IMR-90 (cell line): ENCODE results near the gene ROBO1. TPM values are rescaled to one million over a fixed set of nuclear protein-coding genes. Genes with fewer than 3 reads are reported as not detected.
A peak's percentile ranks its signal among the peaks of the same experiment; 100 is the strongest.

Experiments used
- ATAC-seq: fragments of 200-7000 bp; cut with Tn5 transposase; 2 replicates; pipeline ENCODE4 v1.9.1; 2020; ENCODE audit warnings: low read depth, mild to moderate bottlenecking, moderate library complexity
- BruUV-seq: library from RNA; stranded (reverse); fragments of 400-500 nt; replicated peaks from 2 replicates; lab custom pipeline; 2021; lab: Mats Ljungman, UMichigan
- CTCF ChIA-PET: fragments of 300-600 bp; formaldehyde crosslinking; extraction: SDS; loops from one replicate; lab custom pipeline; 2021; ENCODE audit warnings: antibody characterized with exemption; lab: Yijun Ruan, JAX
- POLR2A ChIA-PET: fragments of 300-600 bp; sonication (Branson Sonifier 250); formaldehyde crosslinking; loops from one replicate; lab custom pipeline; 2022; ENCODE audit warnings: antibody characterized with exemption; ENCODE audit not compliant: unreplicated experiment; lab: Charles Lee
- DNase-seq: peaks from one replicate; pipeline ENCODE4 v3.0.0; 2013
- H2AFZ ChIP-seq: replicated peaks from 2 replicates; pipeline ENCODE3; 2013; ENCODE audit warnings: low read length, mild to moderate bottlenecking; ENCODE audit not compliant: poor library complexity
- H2AK5ac ChIP-seq: 2 replicates; pipeline ENCODE4 v1.6.1; 2013; ENCODE audit warnings: low read depth, low read length, inconsistent platforms
- H2AK9ac ChIP-seq: replicated peaks from 2 replicates; pipeline ENCODE3; 2013; ENCODE audit warnings: mild to moderate bottlenecking, low read depth, low read length, moderate library complexity; ENCODE audit not compliant: poor library complexity
- H2BK120ac ChIP-seq: 2 replicates; pipeline ENCODE4 v1.6.1; 2013; ENCODE audit warnings: low read depth, low read length, inconsistent platforms
- H2BK15ac ChIP-seq: 3 replicates; pipeline ENCODE4 v1.6.1; 2013; ENCODE audit warnings: low read depth, low read length, inconsistent platforms
- H2BK20ac ChIP-seq: 2 replicates; pipeline ENCODE4 v1.6.1; 2013; ENCODE audit warnings: low read depth, mild to moderate bottlenecking, inconsistent platforms, low read length, moderate library complexity
- H2BK5ac ChIP-seq: 2 replicates; pipeline ENCODE4 v1.6.1; 2013; ENCODE audit warnings: mild to moderate bottlenecking, low read depth, low read length, inconsistent platforms; ENCODE audit not compliant: poor library complexity, severe bottlenecking
- H3K14ac ChIP-seq: replicated peaks from 2 replicates; pipeline ENCODE4 v1.6.1; 2013; ENCODE audit warnings: low read depth, low read length, inconsistent platforms
- H3K18ac ChIP-seq: 2 replicates; pipeline ENCODE4 v1.6.1; 2013; ENCODE audit warnings: low read depth, low read length, control low read depth
- H3K23ac ChIP-seq: 2 replicates; pipeline ENCODE4 v1.6.1; 2013; ENCODE audit warnings: low read depth, low read length, inconsistent platforms
- H3K27ac ChIP-seq: 2 replicates; pipeline ENCODE4 v1.5.1; 2013; ENCODE audit warnings: mild to moderate bottlenecking, control low read depth, low read length; ENCODE audit not compliant: insufficient read depth
- H3K27me3 ChIP-seq: 2 replicates; pipeline ENCODE4 v1.6.1; 2013; ENCODE audit warnings: low read length; ENCODE audit not compliant: control insufficient read depth, insufficient read depth
- H3K36me3 ChIP-seq: 2 replicates; pipeline ENCODE4 v1.6.1; 2013; ENCODE audit warnings: low read length, mixed read lengths; ENCODE audit not compliant: control insufficient read depth, insufficient read depth
- H3K4ac ChIP-seq: 2 replicates; pipeline ENCODE4 v1.6.1; 2013; ENCODE audit warnings: low read depth, low read length, inconsistent platforms
- H3K4me1 ChIP-seq: 2 replicates; pipeline ENCODE4 v1.6.1; 2013; ENCODE audit warnings: low read length, mixed read lengths; ENCODE audit not compliant: control insufficient read depth, insufficient read depth
- H3K4me2 ChIP-seq: 2 replicates; pipeline ENCODE4 v1.6.1; 2013; ENCODE audit warnings: low read depth, mild to moderate bottlenecking, control low read depth, low read length, moderate library complexity
- H3K4me3 ChIP-seq: 2 replicates; pipeline ENCODE4 v1.5.1; 2013; ENCODE audit warnings: low read depth, mild to moderate bottlenecking, control low read depth, low read length, moderate library complexity; ENCODE audit not compliant: insufficient read depth
- H3K56ac ChIP-seq: 2 replicates; pipeline ENCODE4 v1.6.1; 2013; ENCODE audit warnings: low read length, inconsistent platforms; ENCODE audit not compliant: insufficient read depth; ENCODE audit errors: extremely low read depth
- H3K79me1 ChIP-seq, 2 experiments: 2 replicates each; pipeline ENCODE4 v1.6.1; 2013; ENCODE audit warnings: low read length in 2 of 2, inconsistent platforms in 1 of 2, low read depth in 1 of 2
- H3K9ac ChIP-seq: 2 replicates; pipeline ENCODE4 v1.6.1; 2013; ENCODE audit warnings: low read depth, low read length, control low read depth
- H3K9me1 ChIP-seq: 2 replicates; pipeline ENCODE4 v1.6.1; 2013; ENCODE audit warnings: low read length, inconsistent platforms; ENCODE audit not compliant: insufficient read depth
- H3K9me3 ChIP-seq: 2 replicates; pipeline ENCODE4 v1.6.1; 2013; ENCODE audit warnings: low read length; ENCODE audit not compliant: control insufficient read depth, insufficient read depth
- H4K20me1 ChIP-seq: 2 replicates; pipeline ENCODE4 v1.6.1; 2013; ENCODE audit warnings: low read length, inconsistent platforms; ENCODE audit not compliant: insufficient read depth
- H4K5ac ChIP-seq: 2 replicates; pipeline ENCODE4 v1.6.1; 2013; ENCODE audit warnings: mild to moderate bottlenecking, low read depth, low read length, control low read depth
- H4K8ac ChIP-seq, 2 experiments: 2 replicates each; pipeline ENCODE4 v1.6.1; 2013; ENCODE audit warnings: low read depth in 2 of 2, low read length in 2 of 2, control low read depth in 1 of 2, inconsistent platforms in 1 of 2
- H4K91ac ChIP-seq: 2 replicates; pipeline ENCODE4 v1.6.1; 2013; ENCODE audit warnings: low read depth, low read length, inconsistent platforms; ENCODE audit not compliant: insufficient read depth
- CEBPB ChIP-seq: IDR thresholded peaks from 2 replicates; pipeline ENCODE4 v1.6.1; 2012; ENCODE audit warnings: low read depth, low read length, improper control_type of control experiment
- CHD1 ChIP-seq: IDR thresholded peaks from 2 replicates; pipeline ENCODE4 v1.6.1; 2012; ENCODE audit warnings: low read depth, low read length, improper control_type of control experiment
- CTCF ChIP-seq: conservative IDR thresholded peaks from 2 replicates; pipeline ENCODE4 v1.5.1; 2012; ENCODE audit warnings: mild to moderate bottlenecking, low read depth, low read length, improper control_type of control experiment
- FOS ChIP-seq: fragments of 150-350 bp; IDR thresholded peaks from 2 replicates; pipeline ENCODE4 v1.6.1; 2016; ENCODE audit warnings: low read depth, low read length
- MAZ ChIP-seq: IDR thresholded peaks from 2 replicates; pipeline ENCODE4 v1.6.1; 2012; ENCODE audit warnings: low read depth, mild to moderate bottlenecking, low read length, improper control_type of control experiment, moderate library complexity, borderline replicate concordance
- MXI1 ChIP-seq: IDR thresholded peaks from 2 replicates; pipeline ENCODE4 v1.6.1; 2012; ENCODE audit warnings: low read depth, mild to moderate bottlenecking, low read length, moderate library complexity, borderline replicate concordance
- NFE2L2 ChIP-seq: fragments of 150-350 bp; IDR thresholded peaks from 2 replicates; pipeline ENCODE4 v1.6.1; 2016; ENCODE audit warnings: low read depth, mild to moderate bottlenecking, low read length
- POLR2A ChIP-seq: IDR thresholded peaks from 2 replicates; pipeline ENCODE4 v1.6.1; 2012; ENCODE audit warnings: mild to moderate bottlenecking, low read depth, low read length
- RAD21 ChIP-seq: IDR thresholded peaks from 2 replicates; pipeline ENCODE4 v1.6.1; 2012; ENCODE audit warnings: low read length, improper control_type of control experiment
- RCOR1 ChIP-seq: IDR thresholded peaks from 2 replicates; pipeline ENCODE4 v1.6.1; 2012; ENCODE audit warnings: mild to moderate bottlenecking, low read length, improper control_type of control experiment; ENCODE audit not compliant: insufficient replicate concordance
- RFX5 ChIP-seq: IDR thresholded peaks from 2 replicates; pipeline ENCODE4 v1.8.0; 2012; ENCODE audit warnings: low read depth, mild to moderate bottlenecking, low read length, moderate library complexity
- SMC3 ChIP-seq: fragments of 150-350 bp; IDR thresholded peaks from 2 replicates; pipeline ENCODE4 v1.6.1; 2016; ENCODE audit warnings: low read depth, mild to moderate bottlenecking, antibody characterized with exemption, low read length, moderate library complexity
- WGBS, 2 experiments: methylation state at CpG; one replicate each; pipeline versions ENCODE4 v1.1.5 to v1.1.7; 2013; ENCODE audit warnings: missing lambda C conversion rate in 2 of 2; ENCODE audit not compliant: insufficient read length in 1 of 2; ENCODE audit errors: extremely low coverage in 2 of 2; 5-methylcytosine and 5-hydroxymethylcytosine counted together
- dilution Hi-C: fragments of 300-500 bp; cut with HindIII; formaldehyde crosslinking; loops from one replicate; pipeline ENCODE4 v1.14.3; 2018; ENCODE audit warnings: low sequenced_read_pairs; ENCODE audit not compliant: unreplicated experiment
- in situ Hi-C: fragments of 300-500 bp; cut with MboI; formaldehyde crosslinking; loops from 3 replicates; pipeline ENCODE4 v1.14.3; 2019; ENCODE audit warnings: low sequenced_read_pairs, inconsistent platforms, mixed read lengths
- intact Hi-C: fragments of 100-400 bp; cut with micrococcal nuclease; formaldehyde crosslinking; loops from 2 replicates; pipeline ENCODE4 v1.10.0; 2022
- polyA plus RNA-seq, 3 experiments: library from polyadenylated mRNA; depleted of rRNA; stranded (reverse); fragments of >200 nt; gene quantifications; 2 replicates each; pipeline ENCODE4 v1.2.3, GENCODE V29; 2012; ENCODE audit warnings: low replicate concordance in 1 of 3
- total RNA-seq: library from RNA; depleted of rRNA; stranded (reverse); fragments of >200 nt; gene quantifications from 2 replicates; pipeline ENCODE4 v1.2.3, GENCODE V29; 2012
- TF ChIP-seq, protein P1 (sequence below): fragments of 150-350 bp; IDR thresholded peaks from 2 replicates; pipeline ENCODE4 v1.6.1; 2017; ENCODE audit warnings: mild to moderate bottlenecking, antibody characterized with exemption, low read length, low read depth

The ROBO1 gene
- total and polyA plus RNA-seq, 2 of the 4 experiments (the other 2 are of a cell fraction): 24.1 to 53.9 TPM

DNA sequence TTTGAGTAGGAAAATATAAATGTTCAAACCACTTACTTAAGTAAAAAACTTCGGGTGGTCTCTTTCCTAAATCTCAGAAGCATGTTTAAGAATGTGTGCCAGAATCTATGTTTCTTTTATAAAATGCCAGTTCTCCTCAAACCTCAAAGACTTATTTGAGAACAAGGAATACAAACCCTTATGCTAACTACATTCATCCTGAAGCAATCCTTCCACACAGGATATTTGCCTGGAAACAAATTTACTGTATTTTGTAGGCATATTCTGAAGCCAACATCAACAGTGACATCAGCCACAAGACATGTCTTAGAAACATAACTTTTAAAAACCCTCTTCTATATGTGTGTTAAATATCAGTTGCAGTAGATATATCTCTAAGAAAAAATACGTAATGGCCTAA lies 1077.0 kb downstream of the ROBO1 start:
- in situ Hi-C loops (no loop called here), intact Hi-C loops (no loop called here), dilution Hi-C loops (no loop called here)
- ChIA-PET CTCF (no interaction called here), POLR2A (no interaction called here)
- Histone ChIP-seq H2BK20ac (no peak overlapping the region), H2AK5ac (no peak overlapping the region), H2AFZ (no peak overlapping the region), H3K36me3 (0 out of 2 replicates have a peak, but pooled peaks cover 1% of the 10 kb centered on the region), H3K27ac (no peak overlapping the region), H3K9ac (no peak overlapping the region), H2BK120ac (no peak overlapping the region), H3K4me1 (peaks cover 2% of the 10 kb centered on the region; the same call in 1 of the 2 replicates), H3K56ac (no peak overlapping the region), H3K9me3 (no peaks in the 10 kb centered on the region), H4K8ac (no peak overlapping the region), H2AK9ac (no peak overlapping the region), H3K4me2 (no peak overlapping the region), H4K5ac (no peak overlapping the region), H3K23ac (no peak overlapping the region), H2BK5ac (no peak overlapping the region), H3K9me1 (peaks cover 2% of the 10 kb centered on the region; the same call in 1 of the 2 replicates), H3K79me1 (no peaks in the 10 kb centered on the region), H4K91ac (no peak overlapping the region), H4K20me1 (no peaks in the 10 kb centered on the region), H3K27me3 (no peaks in the 10 kb centered on the region), H3K4ac (no peak overlapping the region), H3K14ac (no peak overlapping the region), H2BK15ac (no peak overlapping the region), H3K4me3 (no peak overlapping the region), H3K18ac (no peak overlapping the region)
- DNase-seq (peak; percentile 81), ATAC-seq (peak; percentile 76; the same call in 1 of the 2 replicates)
- WGBS, 2 experiments: no CpG with 5 or more reads among the region's 2 CpGs
- no TSS peak for BruUV-seq
- no peak for TF ChIP-seq RCOR1
- no peak for TF ChIP-seq CEBPB
- TF ChIP-seq FOS: no peak
- no peak for TF ChIP-seq CHD1
- no peak for TF ChIP-seq NFE2L2
- no peak for TF ChIP-seq POLR2A
- no peak for TF ChIP-seq CTCF
- no peak for TF ChIP-seq RFX5
- TF ChIP-seq, protein P1, sequence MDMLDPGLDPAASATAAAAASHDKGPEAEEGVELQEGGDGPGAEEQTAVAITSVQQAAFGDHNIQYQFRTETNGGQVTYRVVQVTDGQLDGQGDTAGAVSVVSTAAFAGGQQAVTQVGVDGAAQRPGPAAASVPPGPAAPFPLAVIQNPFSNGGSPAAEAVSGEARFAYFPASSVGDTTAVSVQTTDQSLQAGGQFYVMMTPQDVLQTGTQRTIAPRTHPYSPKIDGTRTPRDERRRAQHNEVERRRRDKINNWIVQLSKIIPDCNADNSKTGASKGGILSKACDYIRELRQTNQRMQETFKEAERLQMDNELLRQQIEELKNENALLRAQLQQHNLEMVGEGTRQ: no peak
- TF ChIP-seq RAD21: no peak
- TF ChIP-seq MXI1: no peak
- no peak for TF ChIP-seq MAZ
- TF ChIP-seq SMC3: no peak
